Small intestine (tissue), 7 donors: ENCODE measurements around the gene KRR1. TPM values are rescaled to one million over a fixed set of nuclear protein-coding genes. Genes with fewer than 3 reads are reported as not detected.
A peak's percentile ranks its signal among the peaks of the same experiment; 100 is the strongest.
"Not testable (repeated sequence)": the region's sequence is repeated elsewhere in the genome, so short reads cannot be mapped to it uniquely, and the experiment has no call there.

ENCODE experiments used
- DNase-seq, 2 donors: peaks; one replicate each; pipeline versions ENCODE4 v3.0.0 to v3.0.0-alpha.2; 2013
- FAIRE-seq: peaks from 2 replicates; lab custom pipeline; 2012; peaks lifted over from hg19 to GRCh38; lab: Jason Lieb, UNC
- H3K27ac ChIP-seq, 3 donors: one replicate each; pipeline ENCODE4 v1.5.1; 2013; ENCODE audit warnings: low read length in 2 of 3, mild to moderate bottlenecking in 2 of 3, control low read depth in 1 of 3, inconsistent platforms in 1 of 3, low read depth in 1 of 3, moderate library complexity in 1 of 3
- H3K27me3 ChIP-seq, 3 donors: one replicate each; pipeline ENCODE4 v1.6.1; 2013; ENCODE audit warnings: low read length in 3 of 3, inconsistent platforms in 1 of 3; ENCODE audit not compliant: control insufficient read depth in 3 of 3, insufficient read depth in 3 of 3
- H3K36me3 ChIP-seq, 3 donors: one replicate each; pipeline ENCODE4 v1.6.1; 2013; ENCODE audit warnings: low read length in 3 of 3, inconsistent platforms in 1 of 3, low read depth in 1 of 3, mild to moderate bottlenecking in 1 of 3, moderate library complexity in 1 of 3; ENCODE audit not compliant: control insufficient read depth in 3 of 3, insufficient read depth in 2 of 3
- H3K4me1 ChIP-seq, 3 donors: one replicate each; pipeline ENCODE4 v1.6.1; 2013; ENCODE audit warnings: low read length in 2 of 3, inconsistent platforms in 1 of 3, low read depth in 1 of 3, mild to moderate bottlenecking in 1 of 3, moderate library complexity in 1 of 3; ENCODE audit not compliant: control insufficient read depth in 3 of 3, insufficient read depth in 2 of 3
- H3K4me3 ChIP-seq, 3 donors: one replicate each; pipeline ENCODE4 v1.5.1; 2013; ENCODE audit warnings: low read length in 3 of 3, control low read depth in 1 of 3, inconsistent platforms in 1 of 3, low read depth in 1 of 3, mild to moderate bottlenecking in 1 of 3, moderate library complexity in 1 of 3
- H3K9me3 ChIP-seq, 2 donors: one replicate each; pipeline ENCODE4 v1.6.1; 2013; ENCODE audit warnings: low read depth in 1 of 2, low read length in 1 of 2; ENCODE audit not compliant: control insufficient read depth in 2 of 2, insufficient read depth in 1 of 2
- WGBS, 3 donors: extraction: QIAGEN DNeasy Blood & Tissue Kit; methylation state at CpG; one replicate each; pipeline ENCODE4 v1.1.7; 2013; 5-methylcytosine and 5-hydroxymethylcytosine counted together
- polyA plus RNA-seq, 4 donors: library from polyadenylated mRNA; stranded (reverse) in 3 of 4; unstranded in 1 of 4; fragments of 200-250 nt in 3 of 4; fragments of 120-200 nt in 1 of 4; gene quantifications; one replicate each; pipeline versions ENCODE4 v1.2.1 to v1.2.3, GENCODE V29; 2013
- donor health status: healthy with polysubstance abuse.
- donor health status: control.
- donor health status: control.
- donor health status: Bipolar disorder and iron deficiency.
- donor health status: healthy.

The KRR1 gene
- polyA plus RNA-seq, 4 donors = 10.0 to 40.7 (median 16.7) TPM

- DNase-seq (no peak), FAIRE-seq (no peak)
- H3K9me3 ChIP-seq = peaks cover 0 to 16% of the 10 kb centered on the region in 2 donors
- no peak overlapping the region for H3K27ac ChIP-seq
- no peaks in the 10 kb centered on the region for H3K36me3 ChIP-seq
- no peak overlapping the region for H3K4me3 ChIP-seq
- no peaks in the 10 kb centered on the region for H3K27me3 ChIP-seq
- peaks cover 0 to 3% (median 3%) of the 10 kb centered on the region in 3 donors for H3K4me1 ChIP-seq
- WGBS, 3 donors = 49 to 61% (median 54%) methylated on average over 3 of the region's 3 CpGs
Measured at GRCh38 chr12:75443709-75444108, 67.7 kb downstream of the KRR1 start.

- 4 to 46% (median 18%) methylated on average over 3 of the region's 3 CpGs for WGBS, 3 donors
- H3K27me3 ChIP-seq, FAIRE-seq, H3K4me1 ChIP-seq, H3K27ac ChIP-seq, H3K36me3 ChIP-seq, H3K4me3 ChIP-seq: not testable (repeated sequence)
- H3K9me3 ChIP-seq = peaks cover 0 to 28% of the 10 kb centered on the region in 2 donors
- peak; percentile 21 to 26 for DNase-seq
Measured at GRCh38 chr12:75442454-75442853, 69.0 kb downstream of the KRR1 start.

- not testable (repeated sequence) for H3K4me3 ChIP-seq, H3K36me3 ChIP-seq, H3K27ac ChIP-seq, H3K4me1 ChIP-seq, DNase-seq, H3K27me3 ChIP-seq, FAIRE-seq
- peaks cover 0 to 29% of the 10 kb centered on the region in 2 donors for H3K9me3 ChIP-seq
- 75 to 76% (median 75%) methylated on average over 4 of the region's 4 CpGs for WGBS, 3 donors
Measured at GRCh38 chr12:75441687-75442449, 69.5 kb downstream of the KRR1 start.

Other genes with a start within 250 kb of the KRR1 start
- gene CAPS2, start 181.3 kb downstream of the KRR1 start, polyA plus RNA-seq = 1 to 10 TPM in 3 of 4 donors, under 1 TPM in 1; 0.27 to 3.1 (median 1.5) TPM
- not detected for gene GLIPR1L1, start 176.9 kb downstream of the KRR1 start, polyA plus RNA-seq
- gene GLIPR1L2, start 120.5 kb downstream of the KRR1 start, polyA plus RNA-seq = under 1 TPM in 2 of 4 donors, not detected in 2; 0.46 to 0.74 TPM
- gene GLIPR1, start 30.9 kb downstream of the KRR1 start, polyA plus RNA-seq = 1 to 10 TPM; 2.5 to 8.1 (median 3.0) TPM